HG03460 (cell line): ENCODE results near the gene GIGYF1.

ENCODE experiments used
- ATAC-seq: cut with Tn5 transposase; IDR thresholded peaks from one replicate; pipeline ENCODE4 v1.9.1; 2021; ENCODE audit not compliant: unreplicated experiment

GIGYF1 gene

GRCh38 chr7:100640517-100641440 lies 53.3 kb downstream of the GIGYF1 start:
- no peak for ATAC-seq

GRCh38 chr7:100639995-100640516 lies 54.0 kb downstream of the GIGYF1 start:
- no peak for ATAC-seq

GRCh38 chr7:100632951-100633717 lies 60.9 kb downstream of the GIGYF1 start:
- peak; percentile 66 for ATAC-seq

GRCh38 chr7:100630066-100630465 lies 64.0 kb downstream of the GIGYF1 start:
- no peak for ATAC-seq
